LNCaP clone FGC (cell line): ENCODE results near the gene CHD5.

Source experiments
- DNase-seq: peaks from one replicate; pipeline ENCODE4 v3.0.0-alpha.2; 2011; ENCODE audit warnings: low read depth
- H3K4me3 ChIP-seq: 2 replicates; pipeline ENCODE4 v1.5.1; 2011; ENCODE audit warnings: mild to moderate bottlenecking, low read depth, low read length, control low read depth
- TF ChIP-seq, protein P1 (sequence below): IDR thresholded peaks from 2 replicates; pipeline ENCODE4 v1.5.1; 2012; ENCODE audit warnings: mild to moderate bottlenecking; ENCODE audit not compliant: control insufficient read depth, insufficient read depth; ENCODE audit errors: extremely low read depth

Gene CHD5

GRCh38 chr1:6166655-6167390 is 13.3 kb downstream of the CHD5 start:
- TF ChIP-seq, protein P1, sequence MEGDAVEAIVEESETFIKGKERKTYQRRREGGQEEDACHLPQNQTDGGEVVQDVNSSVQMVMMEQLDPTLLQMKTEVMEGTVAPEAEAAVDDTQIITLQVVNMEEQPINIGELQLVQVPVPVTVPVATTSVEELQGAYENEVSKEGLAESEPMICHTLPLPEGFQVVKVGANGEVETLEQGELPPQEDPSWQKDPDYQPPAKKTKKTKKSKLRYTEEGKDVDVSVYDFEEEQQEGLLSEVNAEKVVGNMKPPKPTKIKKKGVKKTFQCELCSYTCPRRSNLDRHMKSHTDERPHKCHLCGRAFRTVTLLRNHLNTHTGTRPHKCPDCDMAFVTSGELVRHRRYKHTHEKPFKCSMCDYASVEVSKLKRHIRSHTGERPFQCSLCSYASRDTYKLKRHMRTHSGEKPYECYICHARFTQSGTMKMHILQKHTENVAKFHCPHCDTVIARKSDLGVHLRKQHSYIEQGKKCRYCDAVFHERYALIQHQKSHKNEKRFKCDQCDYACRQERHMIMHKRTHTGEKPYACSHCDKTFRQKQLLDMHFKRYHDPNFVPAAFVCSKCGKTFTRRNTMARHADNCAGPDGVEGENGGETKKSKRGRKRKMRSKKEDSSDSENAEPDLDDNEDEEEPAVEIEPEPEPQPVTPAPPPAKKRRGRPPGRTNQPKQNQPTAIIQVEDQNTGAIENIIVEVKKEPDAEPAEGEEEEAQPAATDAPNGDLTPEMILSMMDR, result no peak
- no peak for DNase-seq
- no peak overlapping the region for H3K4me3 ChIP-seq

DNA sequence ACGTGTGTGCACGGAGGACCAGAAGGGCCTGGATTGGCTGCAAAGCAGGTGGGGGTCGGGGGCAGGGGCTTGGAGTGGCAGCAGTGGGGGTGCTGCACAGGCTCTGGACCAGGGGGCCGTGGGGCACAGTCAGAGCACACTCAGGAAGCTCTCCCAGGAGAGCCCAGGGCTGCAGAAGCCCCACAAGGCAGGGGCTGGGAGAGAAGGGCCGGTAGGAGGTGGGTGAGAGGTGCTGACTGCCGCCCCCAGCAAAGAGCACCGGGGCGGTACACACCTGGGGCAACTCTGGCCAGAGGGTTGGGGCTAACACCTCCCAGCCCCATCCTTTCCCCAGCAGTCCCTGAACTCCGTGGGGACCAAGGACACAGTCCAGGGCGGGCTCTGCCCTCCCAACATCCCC is 13.9 kb downstream of the CHD5 start:
- DNase-seq, result no peak
- TF ChIP-seq, protein P1, result no peak
- H3K4me3 ChIP-seq, result no peak overlapping the region

- H3K4me3 ChIP-seq, result no peak overlapping the region
- DNase-seq, result no peak
- TF ChIP-seq, protein P1, result no peak
Observed at GRCh38 chr1:6165441-6165985, 14.6 kb downstream of the CHD5 start.

GRCh38 chr1:6165027-6165426 is 15.1 kb downstream of the CHD5 start:
- DNase-seq, result no peak
- H3K4me3 ChIP-seq, result no peak overlapping the region
- TF ChIP-seq, protein P1, result no peak

- TF ChIP-seq, protein P1, result no peak
- DNase-seq, result no peak
- no peak overlapping the region for H3K4me3 ChIP-seq
Observed at GRCh38 chr1:6163973-6164617, 16.0 kb downstream of the CHD5 start.

- TF ChIP-seq, protein P1, result no peak
- no peak overlapping the region for H3K4me3 ChIP-seq
- DNase-seq, result no peak
Observed at GRCh38 chr1:6163191-6163972, 16.7 kb downstream of the CHD5 start.
